ENCODE data around the gene SERPINB10. TPM values are rescaled to one million over a fixed set of nuclear protein-coding genes. Genes with fewer than 3 reads are reported as not detected.
"Not testable (repeated sequence)": the region's sequence is repeated elsewhere in the genome, so short reads cannot be mapped to it uniquely, and the experiment has no call there.

The SERPINB10 gene
- total RNA-seq, 1 experiment from 2014 or later, result not detected

DNA sequence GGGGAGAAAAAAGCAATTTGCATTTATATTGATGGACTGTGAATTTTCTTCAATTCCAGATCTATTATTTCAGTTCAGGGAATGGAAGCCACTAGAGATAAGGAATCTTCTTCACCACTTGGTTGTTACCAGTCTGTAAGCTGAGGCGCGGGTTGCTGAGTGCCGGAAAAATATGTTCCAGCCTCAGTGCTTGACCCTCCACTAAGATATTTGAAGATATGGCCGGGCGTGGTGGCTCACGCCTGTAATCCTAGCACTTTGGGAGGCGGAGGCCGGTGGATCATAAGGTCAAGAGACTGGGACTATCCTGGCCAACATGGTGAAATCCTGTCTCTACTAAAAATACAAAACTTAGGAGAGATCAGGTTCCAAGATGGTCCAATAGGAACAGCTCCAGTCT lies 32.2 kb downstream of the SERPINB10 start:
- no TSS peak for BruUV-seq (replicated peaks)
- intact Hi-C loops (cut with micrococcal nuclease; ENCODE audit: unreplicated experiment), result no loop called here
- TF ChIP-seq, protein P1, sequence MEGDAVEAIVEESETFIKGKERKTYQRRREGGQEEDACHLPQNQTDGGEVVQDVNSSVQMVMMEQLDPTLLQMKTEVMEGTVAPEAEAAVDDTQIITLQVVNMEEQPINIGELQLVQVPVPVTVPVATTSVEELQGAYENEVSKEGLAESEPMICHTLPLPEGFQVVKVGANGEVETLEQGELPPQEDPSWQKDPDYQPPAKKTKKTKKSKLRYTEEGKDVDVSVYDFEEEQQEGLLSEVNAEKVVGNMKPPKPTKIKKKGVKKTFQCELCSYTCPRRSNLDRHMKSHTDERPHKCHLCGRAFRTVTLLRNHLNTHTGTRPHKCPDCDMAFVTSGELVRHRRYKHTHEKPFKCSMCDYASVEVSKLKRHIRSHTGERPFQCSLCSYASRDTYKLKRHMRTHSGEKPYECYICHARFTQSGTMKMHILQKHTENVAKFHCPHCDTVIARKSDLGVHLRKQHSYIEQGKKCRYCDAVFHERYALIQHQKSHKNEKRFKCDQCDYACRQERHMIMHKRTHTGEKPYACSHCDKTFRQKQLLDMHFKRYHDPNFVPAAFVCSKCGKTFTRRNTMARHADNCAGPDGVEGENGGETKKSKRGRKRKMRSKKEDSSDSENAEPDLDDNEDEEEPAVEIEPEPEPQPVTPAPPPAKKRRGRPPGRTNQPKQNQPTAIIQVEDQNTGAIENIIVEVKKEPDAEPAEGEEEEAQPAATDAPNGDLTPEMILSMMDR (IDR thresholded peaks at IDR 0.05; ENCODE audit: insufficient read depth in 1 of 2, low read depth in 1 of 2, low read length in 1 of 2, severe bottlenecking in 1 of 2, unreplicated experiment in 1 of 2), result no peak
- Histone ChIP-seq H3K36me3 (ENCODE audit: control insufficient read depth, insufficient read depth, low read length) (no peaks in the 10 kb centered on the region), H3K9me3 (no peaks in the 10 kb centered on the region), H3K4me3 (ENCODE audit: low read depth, low read length) (no peak overlapping the region), H3K27me3 (replicated peaks; ENCODE audit: control insufficient read depth, insufficient read depth, low read length) (no peaks in the 10 kb centered on the region), H3K4me1 (no peaks in the 10 kb centered on the region)
- DNase-seq, result no peak
- Mint-ChIP-seq H3K27ac (ENCODE audit: unreplicated experiment) (no peak overlapping the region), H3K27me3 (ENCODE audit: insufficient read depth, unreplicated experiment) (peaks cover 18% of the 10 kb centered on the region), H3K36me3 (ENCODE audit: insufficient read depth, unreplicated experiment) (no peaks in the 10 kb centered on the region), H3K9me3 (ENCODE audit: unreplicated experiment) (no peaks in the 10 kb centered on the region), H3K4me1 (ENCODE audit: low read depth, unreplicated experiment) (no peaks in the 10 kb centered on the region), H3K4me3 (ENCODE audit: unreplicated experiment) (no peak overlapping the region)
- POLR2A ChIA-PET, result no interaction called here
- CTCF ChIA-PET, result no interaction called here

DNA sequence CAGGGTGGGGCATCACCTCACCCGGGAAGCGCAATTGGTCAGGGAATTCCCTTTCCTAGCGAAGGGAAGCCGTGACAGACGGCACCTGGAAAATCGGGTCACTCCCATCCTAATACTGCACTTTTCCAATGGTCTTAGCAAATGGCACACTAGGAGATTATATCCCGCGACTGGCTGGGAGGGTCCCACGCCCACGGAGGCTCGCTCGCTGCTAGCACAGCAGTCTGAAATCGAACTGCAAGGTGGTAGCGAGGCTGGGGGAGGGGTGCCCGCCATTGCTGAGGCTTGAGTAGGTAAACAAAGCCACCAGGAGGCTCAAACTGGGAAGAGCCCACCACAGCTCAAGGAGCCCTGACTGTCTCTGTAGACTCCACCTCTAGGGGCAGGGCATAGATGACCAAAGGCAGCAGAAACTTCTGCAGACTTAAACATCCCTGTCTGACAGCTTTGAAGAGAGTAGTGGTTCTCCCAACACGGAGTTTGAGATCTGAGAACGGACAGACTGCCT lies 32.8 kb downstream of the SERPINB10 start:
- BruUV-seq (replicated peaks); CTCF ChIA-PET; H3K4me1 Mint-ChIP-seq (ENCODE audit: low read depth, unreplicated experiment); H3K36me3 Mint-ChIP-seq (ENCODE audit: insufficient read depth, unreplicated experiment); intact Hi-C loops (cut with micrococcal nuclease; ENCODE audit: unreplicated experiment); H3K4me3 ChIP-seq (ENCODE audit: low read depth, low read length); H3K9me3 Mint-ChIP-seq (ENCODE audit: unreplicated experiment); H3K27me3 ChIP-seq (replicated peaks; ENCODE audit: control insufficient read depth, insufficient read depth, low read length); DNase-seq; POLR2A ChIA-PET; H3K36me3 ChIP-seq (ENCODE audit: control insufficient read depth, insufficient read depth, low read length); H3K9me3 ChIP-seq; H3K27ac Mint-ChIP-seq (ENCODE audit: unreplicated experiment); H3K4me3 Mint-ChIP-seq (ENCODE audit: unreplicated experiment); H3K4me1 ChIP-seq: not testable (repeated sequence)
- H3K27me3 Mint-ChIP-seq (ENCODE audit: insufficient read depth, unreplicated experiment), result peaks cover 18% of the 10 kb centered on the region

DNA sequence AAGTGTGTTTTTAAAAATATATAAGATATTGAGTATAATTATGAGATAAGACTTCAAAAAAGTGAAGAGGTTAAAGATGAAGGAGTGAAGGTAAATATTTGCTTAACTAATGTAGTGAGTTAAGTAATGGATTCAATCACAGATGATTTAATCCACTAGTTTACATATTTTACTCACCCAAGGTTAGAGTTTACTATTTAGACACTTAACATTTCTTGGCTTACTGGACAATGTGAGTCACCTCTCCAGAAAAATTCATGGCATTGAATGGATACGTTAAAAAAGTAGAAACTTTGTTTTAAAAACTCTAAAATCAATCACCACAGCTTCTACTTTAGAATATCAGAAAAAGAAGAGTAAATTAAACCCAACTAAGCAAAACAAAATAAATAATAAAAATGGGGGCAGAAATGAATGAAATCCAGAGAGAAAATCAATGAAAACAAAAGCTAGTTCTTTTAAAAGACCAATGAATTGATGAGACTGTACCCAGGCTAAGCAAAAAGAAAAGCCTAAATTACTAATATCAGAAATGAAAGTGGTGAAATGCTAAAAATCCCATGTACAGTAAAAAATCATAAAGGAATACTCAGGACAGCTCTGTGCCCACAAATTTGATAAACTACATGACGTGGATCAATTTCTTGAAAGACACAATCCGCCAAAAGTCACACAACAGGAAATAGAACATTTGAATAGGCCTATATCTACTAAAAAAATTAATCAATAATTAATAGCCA lies 39.5 kb downstream of the SERPINB10 start:
- Mint-ChIP-seq H3K4me3 (ENCODE audit: unreplicated experiment) (no peak overlapping the region), H3K27me3 (ENCODE audit: insufficient read depth, unreplicated experiment) (peaks cover 16% of the 10 kb centered on the region), H3K4me1 (ENCODE audit: low read depth, unreplicated experiment) (no peaks in the 10 kb centered on the region), H3K36me3 (ENCODE audit: insufficient read depth, unreplicated experiment) (no peaks in the 10 kb centered on the region), H3K9me3 (ENCODE audit: unreplicated experiment) (no peaks in the 10 kb centered on the region), H3K27ac (ENCODE audit: unreplicated experiment) (no peak overlapping the region)
- H3K4me1 ChIP-seq, result no peaks in the 10 kb centered on the region
- TF ChIP-seq, protein P1 (IDR thresholded peaks at IDR 0.05; ENCODE audit: insufficient read depth in 1 of 2, low read depth in 1 of 2, low read length in 1 of 2, severe bottlenecking in 1 of 2, unreplicated experiment in 1 of 2), result no peak
- intact Hi-C loops (cut with micrococcal nuclease; ENCODE audit: unreplicated experiment), result no loop called here
- H3K36me3 ChIP-seq (ENCODE audit: control insufficient read depth, insufficient read depth, low read length), result no peaks in the 10 kb centered on the region
- H3K9me3 ChIP-seq, result no peaks in the 10 kb centered on the region
- no peak for DNase-seq
- H3K4me3 ChIP-seq (ENCODE audit: low read depth, low read length), result no peak overlapping the region
- ChIA-PET CTCF (no interaction called here), POLR2A (no interaction called here)
- BruUV-seq (replicated peaks), result no TSS peak
- no peaks in the 10 kb centered on the region for H3K27me3 ChIP-seq (replicated peaks; ENCODE audit: control insufficient read depth, insufficient read depth, low read length)

Measured in Caco-2 (cell line).